ENCODE measurements around the gene CA12. TPM values are rescaled to one million over a fixed set of nuclear protein-coding genes. Genes with fewer than 3 reads are reported as not detected.
A peak's percentile ranks its signal among the peaks of the same experiment; 100 is the strongest.
"Not testable (repeated sequence)": the region's sequence is repeated elsewhere in the genome, so short reads cannot be mapped to it uniquely, and the experiment has no call there.

Gene CA12
- total RNA-seq (2014; rRNA removed; shearing (Covaris generic)): 6.1 and 6.9 TPM in 2 replicates

DNA sequence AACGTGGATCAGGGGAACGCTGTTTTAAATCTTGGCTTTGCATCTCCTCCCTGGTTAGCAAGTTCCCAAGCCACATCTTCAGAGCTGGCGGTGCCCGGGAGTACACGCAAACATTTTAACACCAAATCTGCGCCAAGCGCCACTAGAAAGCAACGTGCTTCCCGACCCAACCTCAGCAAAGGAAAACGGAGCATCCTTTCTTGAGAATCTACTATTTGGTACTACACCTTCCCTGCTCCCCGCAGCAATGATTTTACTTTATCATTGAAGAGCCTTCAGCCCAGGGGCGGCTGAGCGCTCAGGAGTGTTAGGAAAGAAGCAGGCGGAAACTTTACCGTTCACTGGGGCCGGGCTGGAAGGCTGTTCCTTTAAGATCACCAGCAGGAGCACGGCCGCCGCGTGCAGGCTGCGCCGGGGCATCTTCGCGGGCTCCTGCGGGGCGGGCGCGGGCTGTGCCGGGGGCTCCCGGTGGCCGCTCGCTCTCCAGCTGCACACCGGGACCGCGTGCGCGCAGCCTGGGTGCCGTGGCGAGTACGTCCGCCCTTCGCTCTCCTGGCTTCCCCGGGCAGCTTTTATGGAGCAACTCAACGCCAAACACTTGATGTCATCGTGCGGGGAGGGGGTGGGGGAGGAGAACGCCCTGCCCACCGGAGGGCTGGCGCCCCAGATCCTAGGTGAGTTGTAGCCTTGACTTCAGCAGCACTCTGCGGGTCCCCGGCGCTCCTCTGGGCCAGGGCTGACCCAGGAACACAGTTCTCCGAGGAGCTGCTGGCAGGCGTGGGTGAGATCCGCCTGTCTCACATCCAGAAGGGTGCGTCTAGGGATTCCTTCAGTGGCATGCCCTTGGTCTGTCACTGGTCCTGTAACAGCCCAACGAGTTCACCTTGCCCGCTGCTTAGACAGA is at the start of gene CA12:
Gene CA12 (minus strand): TSS at position 546 of the 904 bp plus-strand sequence. CDS start 126 bp downstream, at position 420.
- peak; percentile 29 for DNase-seq (ENCODE audit: low read depth)

DNA sequence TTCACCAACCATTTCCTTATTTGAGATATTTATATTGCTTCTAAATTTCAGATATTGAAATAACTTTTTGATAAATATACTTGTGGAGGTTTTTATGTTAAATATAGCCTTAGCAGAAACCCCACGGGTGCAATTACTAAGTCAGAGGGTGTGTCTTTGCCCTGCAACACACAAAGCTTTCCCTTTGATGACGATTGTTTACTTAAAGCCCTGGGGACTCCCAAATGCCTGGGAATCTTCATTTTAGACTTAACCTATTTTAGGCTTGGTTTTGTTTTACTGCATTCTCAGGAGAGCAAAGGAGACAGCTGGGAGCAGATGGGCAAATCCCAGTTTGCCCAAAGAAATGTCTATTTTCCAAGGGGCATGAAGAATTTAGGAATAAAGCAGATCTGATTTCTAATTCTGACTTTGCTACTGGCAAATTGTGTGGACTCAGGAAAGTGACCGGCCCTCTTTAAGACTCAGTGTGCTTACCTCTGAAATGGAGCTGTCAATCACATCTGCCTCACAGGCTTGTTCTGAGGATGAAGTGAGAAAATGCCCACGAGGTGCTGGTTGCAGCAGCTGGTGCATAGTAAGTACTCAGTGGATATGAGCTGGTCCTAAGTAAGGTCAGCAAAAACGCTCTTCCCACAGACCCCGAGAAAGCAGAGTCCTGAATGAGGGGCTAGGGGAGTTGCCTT is 49.3 kb upstream of the CA12 start:
- no peak for DNase-seq (ENCODE audit: low read depth)

DNA sequence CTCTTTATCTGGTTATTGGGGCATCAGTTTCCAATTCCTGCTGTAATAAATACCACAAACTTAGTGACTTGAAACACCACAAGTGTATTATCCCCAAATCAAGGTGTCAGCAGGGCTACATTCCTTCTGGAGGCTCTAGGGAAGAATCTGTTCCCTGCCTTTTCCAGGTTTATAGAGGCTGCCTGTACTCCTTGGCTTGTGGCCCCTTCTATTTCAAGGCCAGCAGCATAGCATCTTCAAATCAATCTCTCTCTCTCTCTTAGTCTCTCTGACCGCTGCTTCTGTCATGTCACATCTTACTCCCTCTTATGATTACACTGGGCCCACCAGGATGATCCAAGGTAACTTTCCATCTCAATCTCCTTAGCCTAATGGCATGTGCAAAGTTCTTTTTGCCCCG is 44.9 kb upstream of the CA12 start:
- DNase-seq (ENCODE audit: low read depth): no peak

DNA sequence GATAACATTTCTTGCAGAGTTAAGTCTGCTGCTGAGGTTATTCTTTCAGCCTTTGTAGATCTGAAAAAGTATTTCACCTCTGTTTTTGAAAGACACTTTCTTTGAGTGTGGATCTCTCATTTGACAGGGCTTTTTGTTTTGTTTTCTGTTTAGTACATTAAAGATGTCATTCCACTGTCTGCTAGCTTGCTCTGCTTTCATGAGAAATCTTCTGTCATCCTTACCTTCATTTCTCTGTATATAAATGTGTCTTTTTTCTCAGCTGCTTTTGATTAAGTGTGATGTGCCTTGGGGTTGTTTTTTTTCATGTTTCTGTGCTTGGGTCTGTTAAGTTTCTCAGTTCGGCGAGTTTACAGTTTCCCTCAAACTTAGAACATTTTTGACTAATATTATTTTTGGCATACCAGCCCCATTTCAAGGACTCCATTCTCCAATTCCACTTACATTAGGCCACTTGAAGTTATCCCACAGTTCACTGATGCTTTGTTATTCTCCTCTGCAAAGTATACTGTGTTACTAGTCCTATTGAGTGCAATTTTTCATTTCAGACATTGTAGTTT is 43.9 kb upstream of the CA12 start:
- DNase-seq (ENCODE audit: low read depth): no peak

DNA sequence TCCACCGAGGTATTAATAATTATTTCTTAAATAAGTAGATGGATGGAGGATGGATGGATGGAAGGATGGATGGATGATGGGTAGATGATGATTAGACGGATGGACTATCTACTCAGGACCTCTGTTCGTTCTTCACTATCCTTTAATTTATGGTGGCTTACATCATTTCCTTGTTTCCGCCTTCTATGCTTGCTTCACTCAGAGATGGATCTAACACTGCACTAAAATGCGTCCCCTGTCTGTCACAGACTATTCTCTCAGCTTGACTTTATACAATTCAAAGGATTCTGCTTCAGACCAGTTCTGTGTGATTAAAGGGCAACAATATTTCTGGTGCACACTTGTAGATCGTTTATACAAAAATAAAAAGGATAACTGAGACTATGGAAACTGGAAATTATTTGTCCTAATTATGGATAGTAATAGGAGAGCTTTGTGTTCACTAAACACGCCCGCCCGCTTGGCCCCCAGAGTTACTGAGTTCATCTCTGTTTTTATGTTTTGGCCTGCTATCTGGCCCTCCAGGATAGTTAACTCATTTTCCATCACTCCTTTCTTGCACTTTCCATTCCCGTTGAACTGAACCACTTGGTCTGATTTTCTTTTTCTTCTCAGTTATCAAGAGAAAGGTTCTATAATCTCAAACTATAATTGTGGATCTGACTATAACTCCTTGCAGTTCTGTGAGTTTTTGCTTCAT is 41.4 kb upstream of the CA12 start:
- no peak for DNase-seq (ENCODE audit: low read depth)

DNA sequence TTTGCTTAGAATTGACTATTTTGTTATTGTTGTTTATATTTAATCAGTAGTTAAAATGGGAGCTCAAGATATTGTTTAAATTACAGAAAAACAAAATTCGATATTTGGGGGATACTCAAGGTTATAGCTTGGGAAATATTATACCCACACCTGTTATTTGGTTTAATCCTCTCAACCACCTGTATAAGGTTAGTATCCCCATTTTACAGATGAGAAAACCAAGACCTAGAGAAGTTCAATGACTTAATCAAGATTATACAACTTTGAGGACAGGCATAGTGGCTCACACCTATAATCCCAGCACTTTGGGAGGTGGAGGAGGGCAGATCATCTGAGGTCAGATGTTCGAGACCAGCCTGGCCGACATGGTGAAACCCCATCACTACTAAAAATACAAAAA is 39.8 kb upstream of the CA12 start:
- DNase-seq (ENCODE audit: low read depth): no peak

DNA sequence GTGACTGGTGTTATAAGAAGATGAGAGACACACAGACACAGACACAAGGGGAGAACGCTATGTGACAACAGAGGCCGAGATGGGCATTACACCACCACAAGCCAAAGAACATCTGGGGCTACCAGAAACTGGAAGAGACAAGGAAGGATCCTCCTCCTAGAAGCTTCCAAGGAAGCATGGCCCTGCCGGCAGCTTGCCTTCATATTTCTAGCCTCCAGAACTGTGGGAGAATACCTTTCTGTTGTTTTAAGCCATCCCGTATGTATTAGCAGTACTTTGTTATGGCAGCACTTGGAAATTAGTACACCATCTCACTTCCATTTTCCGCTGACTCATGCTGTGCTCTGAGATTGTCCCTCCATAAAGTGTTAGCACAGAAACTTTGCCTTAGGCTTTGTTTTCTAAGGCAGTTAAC is 38.7 kb upstream of the CA12 start:
- DNase-seq (ENCODE audit: low read depth): peak; percentile 54

DNA sequence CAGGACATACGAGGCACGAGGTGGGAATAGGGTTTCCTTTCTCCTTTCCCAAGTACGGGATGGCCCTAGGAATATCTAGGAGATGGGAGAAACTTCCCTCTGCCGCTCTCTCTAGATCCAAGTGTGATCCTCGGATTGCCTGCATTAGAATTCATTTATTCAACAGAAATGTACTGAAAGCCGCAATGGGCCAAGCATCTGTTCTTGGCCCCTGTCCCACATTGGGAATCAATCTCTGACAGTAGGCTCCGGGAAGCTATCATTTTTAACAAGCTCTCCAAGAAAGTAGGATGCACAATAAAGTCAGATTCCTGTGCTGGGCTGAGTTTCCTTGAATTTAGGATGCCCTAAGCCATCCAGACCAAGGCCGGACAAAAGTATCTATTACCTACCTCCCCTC is 37.2 kb upstream of the CA12 start:
- DNase-seq (ENCODE audit: low read depth): no peak

DNA sequence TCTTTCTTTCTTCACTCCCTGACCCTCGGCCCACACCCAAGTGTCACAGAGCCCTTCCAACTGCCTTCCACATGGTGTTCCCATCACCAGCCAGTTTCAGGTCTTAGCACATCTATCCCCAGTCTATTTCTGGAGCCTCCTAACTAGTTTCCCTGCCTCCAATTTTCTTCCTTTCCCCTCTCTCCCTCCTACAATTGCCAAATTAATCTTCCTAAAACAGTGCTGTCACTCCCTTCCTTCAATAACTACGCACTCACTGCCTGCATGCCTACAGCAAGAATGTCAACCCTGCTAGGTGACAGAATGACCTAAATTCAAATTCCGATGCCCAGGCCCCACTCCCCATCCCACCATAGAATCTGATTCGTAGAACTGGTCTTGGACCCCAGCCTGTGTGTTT is 36.1 kb upstream of the CA12 start:
- no peak for DNase-seq (ENCODE audit: low read depth)

DNA sequence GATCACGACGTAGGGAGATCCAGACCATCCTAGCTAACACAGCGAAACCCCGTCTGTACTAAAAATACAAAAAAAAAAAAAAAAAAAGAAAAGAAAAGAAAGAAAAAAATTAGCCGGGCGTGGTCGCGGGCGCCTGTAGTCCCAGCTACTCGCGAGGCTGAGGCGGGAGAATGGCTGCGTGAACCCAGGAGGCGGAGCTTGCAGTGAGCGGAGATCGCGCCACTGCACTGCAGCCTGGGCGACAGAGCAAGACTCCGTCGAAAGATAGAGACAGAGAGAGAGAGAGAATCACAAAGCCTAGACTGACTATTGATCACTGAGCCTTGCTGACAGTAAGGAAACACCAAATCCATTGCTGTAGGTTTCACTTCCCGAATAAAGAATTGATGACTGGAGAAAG is 35.6 kb upstream of the CA12 start:
- not testable (repeated sequence) for DNase-seq (ENCODE audit: low read depth)

DNA sequence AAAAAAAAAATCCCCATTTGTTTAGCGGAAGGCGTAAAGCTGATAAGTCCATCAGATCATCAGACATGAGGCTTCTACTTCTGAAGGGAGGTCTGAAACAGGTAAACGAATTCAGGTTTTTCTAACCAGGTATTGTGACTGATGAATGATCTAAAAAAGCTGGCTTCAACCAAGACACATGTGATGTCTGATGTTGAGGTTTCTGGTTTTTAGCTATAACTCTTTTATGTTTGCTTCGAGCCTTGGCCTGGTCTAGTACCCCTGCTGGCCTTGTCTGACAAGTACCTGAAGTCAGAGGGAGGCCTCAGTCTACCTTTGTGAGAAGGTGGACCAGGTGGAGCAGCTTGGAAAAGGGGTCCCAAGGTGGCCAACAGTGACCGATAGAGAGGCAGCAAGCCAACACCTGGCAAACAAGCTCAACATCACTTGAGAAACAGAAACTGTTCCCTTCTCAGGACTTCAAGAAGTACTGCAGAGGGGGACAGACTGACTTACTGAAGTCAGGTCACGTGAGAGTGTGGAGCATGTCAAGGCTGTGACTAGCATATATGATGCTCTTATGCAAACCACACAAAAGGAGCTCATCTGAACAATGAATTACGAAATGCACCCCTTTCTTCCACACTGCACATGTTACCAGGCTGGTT is 33.0 kb upstream of the CA12 start:
- DNase-seq (ENCODE audit: low read depth): no peak

DNA sequence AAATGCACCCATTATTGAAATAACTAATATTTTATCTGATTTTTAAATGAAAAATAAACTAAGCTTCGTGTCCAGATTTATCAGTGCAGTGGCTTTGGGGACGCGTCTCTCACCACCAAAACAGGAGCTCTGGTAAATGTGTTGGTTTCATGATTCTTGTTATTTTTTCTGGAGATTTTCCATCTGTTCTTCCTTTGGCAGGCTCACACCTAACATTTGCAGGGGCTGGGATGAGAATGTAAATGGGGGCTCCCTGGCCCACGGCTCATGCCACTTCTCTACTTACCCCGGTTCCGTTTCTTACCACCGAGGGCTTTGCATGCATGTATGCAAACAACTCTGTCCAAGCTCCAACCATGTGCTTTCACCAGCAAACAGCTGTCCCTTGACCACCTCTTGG is 30.9 kb upstream of the CA12 start:
- no peak for DNase-seq (ENCODE audit: low read depth)

DNA sequence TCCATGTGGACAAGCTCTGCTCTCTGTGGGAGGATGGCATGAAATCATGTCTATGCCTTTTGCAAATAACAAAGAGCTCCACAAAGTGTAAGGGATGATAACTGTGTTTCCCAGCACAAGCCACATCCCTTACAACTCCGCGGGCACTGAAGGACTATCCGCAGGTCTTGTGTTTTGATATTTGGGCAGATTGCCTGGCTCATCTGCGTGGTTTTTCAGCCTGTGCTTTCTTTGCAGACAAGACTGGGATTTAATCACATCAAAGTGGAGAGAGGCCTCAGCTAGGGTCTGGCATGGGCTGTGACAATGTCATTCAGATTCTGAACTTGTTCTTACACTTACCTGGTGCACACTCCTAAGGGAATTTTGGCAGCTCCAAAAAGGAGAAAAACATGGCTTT is 30.2 kb upstream of the CA12 start:
- no peak for DNase-seq (ENCODE audit: low read depth)

DNA sequence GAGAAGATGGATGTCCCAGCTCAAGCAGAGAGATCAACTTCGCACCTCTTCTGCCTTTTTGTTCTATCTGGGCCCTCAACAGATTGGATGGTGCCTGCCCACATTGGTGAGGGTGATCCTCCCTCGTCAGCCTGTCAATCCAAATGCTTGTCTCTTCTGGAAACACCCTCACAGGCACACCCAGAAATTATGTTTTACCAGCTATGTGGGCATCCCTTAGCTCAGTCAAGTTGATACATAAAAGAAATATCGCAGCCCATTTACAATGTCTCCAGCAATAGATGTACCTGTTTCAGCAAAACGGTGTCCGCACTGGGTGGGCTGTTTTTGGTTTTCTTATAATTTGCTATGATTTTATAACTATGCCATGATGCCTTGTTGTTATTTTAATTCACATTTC is 27.5 kb upstream of the CA12 start:
- no peak for DNase-seq (ENCODE audit: low read depth)

DNA sequence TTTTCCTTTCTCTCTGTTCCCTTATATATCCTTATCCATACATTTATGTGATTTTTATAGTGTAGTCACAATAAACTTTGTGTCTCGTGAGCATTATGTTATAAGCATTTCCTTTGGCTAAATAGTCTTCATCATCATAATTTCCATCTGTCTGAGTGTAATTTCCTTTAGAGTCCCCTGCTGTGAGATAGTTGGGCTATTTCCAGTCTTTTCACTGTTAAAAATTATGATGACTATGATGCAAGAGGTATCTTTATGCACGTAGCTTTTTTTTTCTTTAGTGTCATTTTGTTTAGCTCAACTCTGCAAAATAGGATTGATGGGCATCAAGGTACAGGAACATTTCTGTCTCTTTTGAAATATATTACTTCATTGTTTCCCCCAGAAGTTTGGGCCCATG is 26.9 kb upstream of the CA12 start:
- DNase-seq (ENCODE audit: low read depth): no peak

DNA sequence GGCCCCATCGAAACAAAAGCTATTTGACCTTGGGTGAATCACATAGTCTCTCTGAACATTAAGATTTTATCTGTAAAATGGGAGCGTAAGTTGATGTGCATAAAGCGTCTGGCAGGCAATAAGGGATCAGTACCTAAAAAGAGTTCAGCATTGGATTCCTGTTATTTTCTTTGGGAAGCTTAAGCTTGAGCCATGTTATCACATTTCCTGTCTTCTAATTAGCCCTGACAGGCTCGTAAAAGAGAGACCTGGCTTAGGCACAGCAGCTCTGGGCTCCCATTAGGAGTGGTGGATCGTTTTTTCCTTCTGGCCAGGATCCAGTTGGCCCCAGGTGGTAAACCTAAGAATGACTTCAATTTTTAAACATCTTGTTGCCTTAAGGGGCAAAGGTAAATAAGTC is 26.0 kb upstream of the CA12 start:
- DNase-seq (ENCODE audit: low read depth): peak; percentile 63

DNA sequence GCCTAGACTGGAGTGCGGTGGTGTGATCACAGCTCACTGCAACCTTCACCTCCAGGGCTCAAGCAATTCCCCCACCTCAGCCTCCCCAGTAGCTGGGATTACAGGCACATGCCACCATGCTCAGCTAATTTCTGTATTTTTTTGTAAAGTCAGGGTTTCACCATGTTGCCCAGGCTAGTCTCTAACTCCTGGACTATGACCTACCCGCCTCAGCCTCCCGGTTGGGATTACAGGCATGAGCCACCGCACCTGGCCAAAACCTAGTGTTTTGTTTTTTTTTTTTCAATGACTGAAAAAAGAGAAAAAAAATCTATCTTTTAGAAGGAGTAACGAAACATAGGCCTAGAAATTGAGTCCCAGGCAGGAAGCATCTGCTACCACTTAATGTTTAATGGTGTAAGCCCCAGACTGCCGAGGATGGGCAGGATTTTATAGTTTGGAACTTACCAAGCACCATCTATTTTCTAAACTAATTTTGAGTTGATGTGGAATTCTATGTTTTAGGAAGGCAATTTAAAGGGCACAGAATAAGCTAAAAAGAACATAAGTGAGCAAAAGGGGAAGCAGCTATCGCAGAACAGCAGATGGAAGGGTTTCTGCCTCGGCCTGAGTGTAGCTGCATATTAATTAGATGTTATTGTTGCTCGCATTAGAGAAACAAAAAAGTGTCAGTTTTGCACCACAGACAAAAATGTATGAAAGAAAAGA is 24.2 kb upstream of the CA12 start:
- DNase-seq (ENCODE audit: low read depth): no peak

DNA sequence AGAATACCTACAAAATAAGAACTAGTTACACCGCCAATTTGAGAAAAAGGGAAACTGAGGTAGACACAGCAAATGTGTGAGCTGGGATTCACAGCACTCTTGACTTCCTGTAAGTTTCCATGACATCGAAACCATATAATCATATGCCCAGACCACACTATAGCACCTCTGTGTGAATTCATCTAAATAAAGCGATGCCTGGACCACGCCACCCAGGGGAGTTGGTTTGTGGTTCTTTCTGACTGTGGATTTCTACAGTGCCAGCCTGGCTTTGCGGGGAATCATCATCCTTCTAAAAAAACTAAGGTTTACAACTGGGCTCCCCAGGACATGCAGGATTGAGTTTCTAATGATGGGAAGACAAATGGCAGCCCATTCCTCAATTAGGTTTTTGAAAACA is 23.5 kb upstream of the CA12 start:
- no peak for DNase-seq (ENCODE audit: low read depth)

DNA sequence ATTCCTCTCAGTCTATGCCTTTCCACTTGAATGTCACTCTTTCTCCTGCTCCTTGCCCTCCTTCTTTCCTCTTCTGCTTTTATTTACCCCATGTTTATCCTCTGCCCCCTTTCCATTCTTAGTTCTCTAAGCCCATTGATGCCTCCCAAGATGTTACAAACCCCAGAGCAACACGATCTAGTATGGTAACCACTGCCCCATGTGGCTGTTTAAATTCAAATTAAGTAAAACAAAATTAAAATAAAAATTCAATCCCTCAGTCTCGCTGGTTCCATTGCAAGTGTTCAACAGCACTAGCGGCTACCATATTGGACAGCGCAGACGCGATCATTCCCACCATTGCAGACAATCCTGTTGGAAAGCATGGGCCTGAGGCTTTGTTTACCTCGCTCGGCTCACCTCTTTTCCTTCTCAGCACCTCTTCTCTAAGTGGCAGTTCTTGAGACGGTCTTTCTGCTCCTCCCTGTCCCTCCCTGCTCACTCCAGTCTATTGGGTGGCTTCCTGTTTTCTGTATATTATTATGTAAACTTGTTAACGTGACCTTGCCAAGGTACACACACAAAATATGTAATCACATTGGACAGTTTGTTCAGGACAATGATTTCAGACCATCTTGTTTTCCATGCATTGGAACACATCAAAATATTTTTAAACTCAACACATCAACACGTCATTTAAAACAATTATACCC is 21.8 kb upstream of the CA12 start:
- no peak for DNase-seq (ENCODE audit: low read depth)

DNA sequence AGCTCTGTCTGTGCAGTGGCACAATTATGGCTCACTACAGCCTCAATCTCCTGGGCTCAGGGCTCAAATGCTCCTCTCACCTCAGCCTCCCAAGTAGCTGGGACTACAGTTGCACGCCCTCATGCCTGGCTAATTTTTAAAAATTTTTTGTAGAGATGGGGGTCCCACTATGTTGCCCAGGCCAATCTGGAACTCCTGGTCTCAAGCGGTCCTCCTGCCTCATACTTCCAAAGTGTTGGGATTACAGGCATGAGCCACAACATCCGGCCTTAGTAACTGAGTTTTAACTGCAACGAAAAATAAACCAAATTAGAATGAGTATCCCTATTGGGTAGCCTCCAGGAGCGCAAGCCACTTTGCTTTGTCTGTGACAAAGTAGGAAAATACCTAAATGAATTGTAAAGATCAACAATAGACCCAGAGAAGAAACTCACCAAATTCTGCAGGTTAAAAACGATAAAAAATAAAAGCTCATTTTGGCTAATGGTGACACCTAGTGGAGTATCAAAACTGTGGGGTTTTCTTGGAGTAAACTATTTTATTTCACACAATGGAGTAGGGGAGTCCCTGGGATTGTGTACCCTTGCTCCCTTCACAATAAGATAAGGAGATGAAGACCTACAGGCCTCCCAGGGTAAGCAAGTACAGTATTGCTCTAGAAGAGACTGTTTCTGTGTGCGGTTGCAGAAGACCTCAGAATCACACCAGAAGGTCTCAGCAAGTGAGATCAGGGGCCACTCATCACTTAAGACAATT is 21.0 kb upstream of the CA12 start:
- DNase-seq (ENCODE audit: low read depth): peak; percentile 62
